Ishikawa (cell line): Measurements from ENCODE around the gene QPCT.

Source experiments
- CREB1 ChIP-seq: IDR thresholded peaks from 2 replicates; pipeline ENCODE4 v1.6.1; 2012; ENCODE audit warnings: low read depth
- EP300 ChIP-seq: IDR thresholded peaks from 2 replicates; pipeline ENCODE4 v1.6.1; 2012; ENCODE audit warnings: borderline replicate concordance
- MAX ChIP-seq: IDR thresholded peaks from 2 replicates; pipeline ENCODE4 v1.6.1; 2012
- RAD21 ChIP-seq: IDR thresholded peaks from 2 replicates; pipeline ENCODE4 v1.6.1; 2012; ENCODE audit warnings: low read depth
- REST ChIP-seq: IDR thresholded peaks from 2 replicates; pipeline ENCODE4 v1.6.1; 2012; ENCODE audit warnings: low read depth, mild to moderate bottlenecking
- TAF1 ChIP-seq: IDR thresholded peaks from 2 replicates; pipeline ENCODE4 v1.6.1; 2012; ENCODE audit warnings: low read depth, mild to moderate bottlenecking
- TCF12 ChIP-seq: IDR thresholded peaks from 2 replicates; pipeline ENCODE4 v1.6.1; 2012; ENCODE audit warnings: low read depth
- TEAD4 ChIP-seq: IDR thresholded peaks from 2 replicates; pipeline ENCODE4 v1.6.1; 2012
- YY1 ChIP-seq: IDR thresholded peaks from 2 replicates; pipeline ENCODE4 v1.6.1; 2012; ENCODE audit warnings: low read depth

- no peak for TF ChIP-seq RAD21
- no peak for TF ChIP-seq MAX
- TF ChIP-seq EP300, result no peak
- TF ChIP-seq TAF1, result no peak
- no peak for TF ChIP-seq YY1
- TF ChIP-seq TEAD4, result no peak
- no peak for TF ChIP-seq TCF12
- TF ChIP-seq REST, result no peak
- TF ChIP-seq CREB1, result no peak
These were observed 3.7 kb downstream of the QPCT start for GRCh38 chr2:37348155-37348554.
